SHP77 (cell line): ENCODE data around the gene CAMK2G.
"Not testable (repeated sequence)": the region's sequence is repeated elsewhere in the genome, so short reads cannot be mapped to it uniquely, and the experiment has no call there.

ENCODE experiments used
- DNase-seq, 2 experiments: peaks; one replicate each; lab custom pipeline; 2025; lab: John Stamatoyannopoulos, UW

Gene CAMK2G

DNA sequence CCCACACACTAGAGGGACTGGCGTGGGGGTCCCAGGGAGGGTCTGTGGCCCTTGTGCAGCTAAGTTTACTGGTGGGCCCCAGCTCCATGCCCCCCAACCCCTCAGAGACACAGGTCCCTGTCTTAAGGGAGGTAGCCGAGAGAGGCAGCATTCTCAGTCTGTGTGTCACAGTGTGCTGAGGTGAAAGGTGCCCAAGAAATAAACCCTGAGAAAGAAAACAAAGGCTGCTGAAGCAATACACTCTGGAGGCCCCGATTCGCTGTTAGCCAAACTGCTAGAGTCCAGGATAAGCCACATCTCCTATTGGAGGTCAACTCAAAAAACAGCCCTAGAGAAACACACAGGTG, 34.3 kb downstream of the CAMK2G start:
- no peak for DNase-seq

DNA sequence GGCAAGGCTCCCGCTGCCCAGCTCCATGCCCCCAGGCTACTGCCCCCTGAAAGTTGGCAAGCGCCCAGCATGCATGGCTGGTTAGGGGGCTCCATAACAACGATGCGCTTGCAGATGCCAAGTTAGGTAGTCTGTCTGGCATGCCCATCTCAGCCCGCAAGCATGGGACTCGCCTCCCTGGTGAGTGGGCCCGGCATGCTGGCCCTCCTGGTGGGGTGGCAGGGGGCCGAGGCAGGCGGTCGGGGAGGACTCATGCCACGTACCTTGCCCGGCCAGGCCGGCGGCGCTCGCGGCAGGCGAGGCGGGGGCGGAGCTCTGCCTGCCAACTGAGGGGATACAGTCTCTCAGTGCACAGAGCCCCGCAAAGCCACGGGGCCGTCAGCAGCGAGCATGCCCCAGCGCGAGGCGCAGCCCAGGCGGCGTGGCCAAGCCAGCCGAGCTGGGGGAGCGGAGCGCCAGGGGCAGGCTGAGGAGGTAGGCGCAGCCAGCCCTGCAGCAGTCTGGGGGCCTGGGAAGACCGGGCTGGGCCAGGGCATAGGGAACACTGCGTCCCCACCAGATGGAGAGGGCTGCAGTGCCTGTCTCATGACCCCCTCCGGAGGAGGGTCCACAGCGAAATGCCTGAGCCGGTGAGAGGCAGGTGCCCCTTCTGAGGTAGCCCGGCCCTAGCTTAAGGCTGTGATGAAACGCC, 34.9 kb downstream of the CAMK2G start:
- no peak for DNase-seq

DNA sequence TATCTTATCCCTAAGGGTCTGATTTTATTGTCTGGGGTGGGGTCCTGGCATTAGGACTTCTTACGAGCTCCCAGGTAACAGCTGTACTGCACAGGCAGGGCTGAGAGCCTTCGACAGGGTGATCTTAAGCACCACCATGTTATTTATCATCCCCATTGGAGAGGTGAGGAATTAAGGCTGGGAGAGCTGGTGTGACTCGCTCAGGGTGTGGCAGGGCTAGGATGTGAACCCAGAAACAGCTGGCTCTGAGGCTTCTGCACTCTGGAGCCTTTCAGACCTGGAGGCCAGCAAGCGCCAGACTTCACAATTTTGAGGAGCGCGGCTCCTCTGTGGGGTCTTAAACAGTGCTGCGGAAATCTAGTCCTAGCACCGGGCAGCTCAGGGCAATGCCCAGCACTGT, 35.5 kb downstream of the CAMK2G start:
- no peak for DNase-seq

DNA sequence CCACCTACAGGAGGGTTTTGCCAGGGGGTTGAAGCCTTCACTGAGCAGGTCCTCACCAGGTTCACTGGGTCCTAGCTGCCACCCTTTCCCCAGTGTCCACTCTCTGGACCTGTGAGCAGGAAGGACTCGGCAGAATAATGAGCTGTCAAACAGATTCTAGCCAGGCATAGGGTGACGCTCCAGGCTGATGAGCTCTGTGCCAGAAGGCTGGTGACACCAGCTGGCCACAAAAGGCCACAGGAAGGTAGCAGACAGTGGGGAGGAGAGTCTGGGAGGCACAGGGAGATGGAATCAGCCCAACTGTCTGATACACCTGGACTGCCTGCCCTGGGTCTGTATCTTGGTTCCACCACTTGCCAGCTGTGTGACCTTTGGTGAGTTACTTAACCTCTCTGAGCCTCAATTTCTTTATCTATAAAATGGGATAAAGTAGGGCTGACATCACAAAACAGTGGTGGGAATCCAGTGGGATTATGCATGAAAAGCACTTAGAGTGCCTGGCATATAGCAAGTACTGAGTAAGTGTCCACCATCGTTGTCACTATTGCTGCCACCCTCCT, 36.3 kb downstream of the CAMK2G start:
- DNase-seq = no peak

DNA sequence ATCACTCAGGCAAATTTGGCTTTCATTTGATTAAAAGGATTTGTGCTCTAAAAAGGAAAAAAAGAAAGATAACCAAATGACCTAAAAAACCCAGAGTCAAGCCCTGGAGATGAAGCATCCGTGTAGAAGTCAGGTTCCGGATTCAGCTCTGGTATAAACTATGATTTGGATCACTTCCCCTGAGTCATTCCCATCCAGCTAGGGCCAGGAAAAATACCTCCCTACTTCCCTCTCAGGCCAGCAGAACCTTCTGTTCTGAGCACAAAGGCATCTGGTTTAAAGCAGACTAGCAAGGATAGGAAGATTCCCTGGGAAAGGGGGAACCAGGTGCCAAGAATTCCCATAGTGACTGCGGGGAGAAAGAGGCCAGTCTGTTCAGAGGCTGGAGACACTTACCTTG, 37.3 kb downstream of the CAMK2G start:
- no peak for DNase-seq

DNA sequence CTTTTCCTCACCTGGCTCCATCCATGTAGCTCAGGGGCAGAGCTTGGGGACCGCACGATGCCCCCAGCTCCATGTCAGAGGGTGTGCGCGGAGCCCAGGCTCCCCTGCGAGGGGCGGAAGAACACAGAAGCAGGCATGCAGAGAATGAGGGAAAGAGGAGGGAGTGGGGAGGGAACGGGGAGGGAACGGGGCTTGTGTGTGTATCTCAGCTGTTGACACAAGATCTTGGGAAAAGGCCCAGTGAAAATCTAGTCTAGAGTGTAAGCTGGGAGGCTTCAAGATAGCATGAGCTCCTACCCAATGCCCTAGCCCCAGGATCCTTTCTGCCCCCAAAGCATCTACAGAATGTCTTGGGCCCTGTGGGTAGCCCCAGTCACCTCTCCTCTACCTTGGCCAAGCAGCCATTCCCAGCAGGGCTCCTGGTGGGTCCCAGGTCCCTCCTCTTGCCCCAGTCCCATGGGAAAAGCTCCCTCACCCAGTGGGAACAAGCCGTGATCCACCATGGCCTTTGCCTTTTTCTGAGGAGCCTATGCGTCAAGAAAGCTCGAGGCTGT, 37.9 kb downstream of the CAMK2G start:
- no peak for DNase-seq

DNA sequence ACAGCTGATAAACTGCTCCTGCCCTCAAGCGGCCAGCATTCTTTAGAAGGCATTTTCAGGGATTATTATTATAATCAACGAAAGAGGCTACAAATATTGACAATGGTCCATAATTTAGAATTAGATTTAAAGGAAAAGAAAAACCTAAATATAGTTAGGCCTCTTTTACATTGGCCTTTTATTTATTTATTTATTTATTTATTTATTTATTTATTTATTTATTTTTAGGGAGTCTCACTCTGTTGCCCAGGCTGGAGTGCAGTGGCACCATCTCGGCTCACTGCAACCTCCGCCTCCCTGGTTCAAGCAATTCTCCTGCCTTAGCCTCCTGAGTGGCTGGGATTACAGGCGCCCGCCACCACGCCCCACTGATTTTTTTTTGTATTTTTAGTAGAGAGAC, 45.3 kb downstream of the CAMK2G start:
- DNase-seq = not testable (repeated sequence)

DNA sequence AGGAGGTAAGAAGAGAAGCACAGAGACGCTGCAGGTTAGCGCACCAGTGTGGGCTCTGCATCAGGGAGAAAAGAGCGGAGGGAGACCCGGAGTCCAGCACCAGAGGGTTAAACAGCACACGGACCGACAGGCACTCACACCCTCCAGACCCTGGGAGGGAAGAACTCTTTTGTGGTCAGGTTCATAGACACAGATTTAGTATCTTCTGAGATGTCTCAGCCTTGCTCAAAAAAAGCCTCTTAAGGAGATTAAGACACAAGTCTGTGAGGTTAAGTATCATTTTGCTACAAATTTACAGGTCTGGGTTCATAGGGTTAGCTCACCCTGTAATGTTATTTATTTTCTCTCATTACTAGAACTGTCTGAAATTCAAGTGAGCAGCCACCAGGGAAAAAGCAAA, 46.2 kb downstream of the CAMK2G start:
- DNase-seq = no peak

DNA sequence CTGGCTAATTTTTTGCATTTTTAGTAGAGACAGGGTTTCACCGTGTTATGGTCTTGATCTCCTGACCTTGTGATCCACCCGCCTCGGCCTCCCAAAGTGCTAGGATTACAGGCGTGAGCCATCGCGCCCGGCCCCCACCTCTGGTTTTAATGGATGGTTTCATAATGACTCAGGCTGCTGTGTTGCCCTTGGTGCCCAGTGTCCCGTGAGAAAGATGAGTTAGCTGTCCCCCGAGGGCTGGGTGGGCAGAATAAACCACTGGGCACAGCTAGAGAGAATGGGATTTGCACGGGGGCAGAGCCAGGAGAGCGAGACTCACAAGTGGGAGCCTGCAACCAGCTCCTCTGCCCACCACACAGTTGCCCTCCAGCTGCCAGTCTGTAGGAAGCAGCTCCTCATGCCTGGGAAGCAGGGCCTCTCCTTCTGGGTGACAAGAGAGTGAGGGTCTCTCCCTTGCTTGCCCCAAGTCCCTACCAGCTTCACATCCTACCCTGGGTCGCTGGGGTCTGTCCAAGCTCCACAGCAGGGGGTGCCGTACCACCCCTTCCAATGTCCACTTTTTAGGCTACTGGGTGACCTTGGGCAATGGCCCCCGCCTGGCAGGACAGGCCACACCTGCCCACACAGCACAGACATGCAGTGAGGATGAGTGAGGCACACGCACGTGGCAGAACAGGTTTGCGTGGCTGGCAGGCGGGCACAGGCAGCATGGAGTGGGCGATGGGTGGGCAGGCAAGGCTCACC, 46.8 kb downstream of the CAMK2G start:
- no peak for DNase-seq

DNA sequence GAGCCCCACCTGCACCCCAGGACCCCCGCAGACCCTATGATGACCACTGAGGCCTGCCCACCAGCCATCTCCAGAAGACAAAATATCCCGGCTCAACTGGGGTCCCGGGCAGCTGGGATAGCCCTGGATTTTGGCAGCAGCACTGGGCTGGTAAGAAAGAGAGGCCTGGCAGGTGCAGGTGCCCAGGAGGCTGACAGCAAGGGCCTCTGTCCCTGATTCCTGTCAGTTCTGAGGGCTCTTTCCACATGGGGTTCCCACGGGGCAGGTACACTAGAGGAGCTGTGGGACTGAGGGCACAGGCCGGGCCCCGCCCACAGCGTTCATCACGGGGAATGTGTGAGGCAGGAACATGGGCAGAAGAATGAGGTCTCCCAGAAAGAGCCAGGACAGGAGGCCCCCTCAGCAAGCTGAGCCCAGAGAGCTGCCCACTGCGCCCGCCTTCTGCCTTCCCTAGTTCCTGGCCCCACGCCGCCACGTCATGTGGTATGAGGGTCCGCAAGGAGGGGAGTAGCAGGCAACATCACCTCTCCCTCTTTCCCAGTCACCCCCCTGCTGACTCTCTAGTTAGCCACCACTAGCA, 50.1 kb downstream of the CAMK2G start:
- DNase-seq = no peak

DNA sequence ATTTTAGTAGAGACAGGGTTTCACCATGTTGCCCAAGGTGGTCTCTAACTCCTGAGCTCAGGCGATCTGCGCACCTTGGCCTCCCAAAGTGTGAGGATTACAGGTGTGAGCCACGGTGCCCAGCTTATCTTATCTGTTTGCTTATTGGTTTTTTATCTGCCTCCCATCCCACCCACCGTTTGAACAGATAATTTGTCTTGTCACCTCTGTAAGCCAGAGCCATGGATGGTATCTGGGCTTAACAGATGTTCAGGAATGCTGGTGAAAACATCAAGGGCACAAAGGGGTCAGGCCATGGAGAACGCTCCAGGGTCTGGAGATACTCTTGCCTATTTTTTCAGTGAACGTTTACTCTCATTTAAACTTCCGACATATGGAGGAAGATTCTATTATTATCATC, 51.0 kb downstream of the CAMK2G start:
- DNase-seq = no peak

DNA sequence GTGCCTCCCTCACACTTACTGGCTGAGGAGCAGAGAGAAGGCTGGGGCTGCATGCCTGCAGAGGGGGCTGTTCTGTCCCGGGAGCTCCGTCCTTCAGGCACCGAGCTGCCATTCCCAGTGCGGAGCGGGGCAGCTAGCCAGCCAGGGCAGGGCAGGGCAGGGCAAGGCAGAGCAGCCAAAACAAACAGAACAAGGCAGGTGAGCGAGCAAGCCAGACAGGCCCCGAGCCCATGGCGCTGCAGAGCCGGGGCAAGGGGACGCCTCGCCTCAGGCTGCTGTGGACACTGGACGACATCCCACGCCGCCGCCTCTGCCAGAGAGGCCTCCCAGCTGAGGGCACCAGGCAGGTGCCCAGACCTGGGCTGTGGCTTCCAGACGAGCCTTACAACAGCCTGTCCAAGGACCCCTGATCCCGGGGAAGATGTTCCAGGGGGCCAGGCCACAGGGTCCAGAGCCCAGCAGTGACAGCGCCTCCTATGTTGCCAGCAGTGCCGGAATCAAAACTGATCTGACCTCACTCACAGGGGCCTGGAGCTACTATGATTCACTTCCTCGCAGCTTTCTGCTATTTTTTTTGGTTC, 54.8 kb downstream of the CAMK2G start:
- peak in 1 of 2 experiments; percentile 0 for DNase-seq

DNA sequence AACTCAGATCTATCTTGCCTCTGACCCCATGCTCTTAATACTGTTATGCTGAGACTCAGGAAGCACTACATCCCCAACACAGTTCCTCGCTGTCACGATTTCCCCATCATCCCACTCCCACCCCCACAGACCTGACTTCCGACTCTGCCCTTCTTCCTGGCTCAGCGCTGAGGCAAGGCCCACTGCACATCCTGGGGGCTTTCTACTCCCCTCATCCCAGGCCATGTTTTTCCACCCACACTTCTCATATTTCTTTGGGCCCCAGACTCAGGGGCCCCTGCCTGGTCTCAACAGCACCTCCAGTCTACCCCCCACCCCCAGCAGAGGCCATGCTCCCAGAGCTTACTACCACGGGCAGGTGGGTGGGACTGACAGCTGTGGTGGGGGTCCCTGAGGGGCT, 55.3 kb downstream of the CAMK2G start:
- no peak for DNase-seq

DNA sequence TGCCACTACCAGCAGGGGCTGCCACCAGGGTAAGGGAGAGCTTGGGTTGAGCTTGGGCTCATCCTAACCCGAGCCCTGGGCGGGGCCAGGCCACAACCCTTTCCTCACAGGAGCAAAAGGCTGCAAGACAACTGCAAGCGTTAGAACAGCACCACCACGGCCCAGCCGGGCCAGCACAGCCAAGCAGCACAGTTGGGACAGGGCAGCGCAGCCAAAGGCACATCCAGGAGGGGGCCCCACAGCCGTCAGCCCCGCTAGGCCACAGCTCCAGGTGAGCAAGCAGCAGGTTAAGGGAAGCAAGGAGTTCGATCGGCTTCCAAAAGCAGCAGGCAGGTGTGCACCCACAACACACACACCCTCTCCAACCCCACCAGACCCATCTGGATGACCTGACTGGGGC, 56.0 kb downstream of the CAMK2G start:
- DNase-seq = no peak

DNA sequence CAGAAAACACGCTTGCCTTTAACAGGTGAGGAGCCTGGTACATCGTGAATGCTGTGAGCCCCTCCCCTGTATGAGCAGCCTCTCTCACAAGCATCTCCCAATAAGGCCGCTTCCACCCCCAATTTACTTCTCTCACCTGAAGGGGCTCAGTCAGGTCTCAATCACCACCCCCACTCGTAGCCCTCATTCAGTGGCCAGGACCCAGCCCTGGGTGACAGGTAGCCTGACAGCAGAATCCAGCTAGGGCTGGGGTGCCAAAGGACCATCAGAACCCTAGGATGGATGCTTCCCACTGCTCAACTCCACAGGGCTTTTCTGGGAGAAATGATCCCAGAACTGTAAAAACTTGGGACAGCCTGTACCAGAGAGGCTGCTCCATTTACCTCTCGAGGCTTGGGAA, 56.5 kb downstream of the CAMK2G start:
- no peak for DNase-seq

DNA sequence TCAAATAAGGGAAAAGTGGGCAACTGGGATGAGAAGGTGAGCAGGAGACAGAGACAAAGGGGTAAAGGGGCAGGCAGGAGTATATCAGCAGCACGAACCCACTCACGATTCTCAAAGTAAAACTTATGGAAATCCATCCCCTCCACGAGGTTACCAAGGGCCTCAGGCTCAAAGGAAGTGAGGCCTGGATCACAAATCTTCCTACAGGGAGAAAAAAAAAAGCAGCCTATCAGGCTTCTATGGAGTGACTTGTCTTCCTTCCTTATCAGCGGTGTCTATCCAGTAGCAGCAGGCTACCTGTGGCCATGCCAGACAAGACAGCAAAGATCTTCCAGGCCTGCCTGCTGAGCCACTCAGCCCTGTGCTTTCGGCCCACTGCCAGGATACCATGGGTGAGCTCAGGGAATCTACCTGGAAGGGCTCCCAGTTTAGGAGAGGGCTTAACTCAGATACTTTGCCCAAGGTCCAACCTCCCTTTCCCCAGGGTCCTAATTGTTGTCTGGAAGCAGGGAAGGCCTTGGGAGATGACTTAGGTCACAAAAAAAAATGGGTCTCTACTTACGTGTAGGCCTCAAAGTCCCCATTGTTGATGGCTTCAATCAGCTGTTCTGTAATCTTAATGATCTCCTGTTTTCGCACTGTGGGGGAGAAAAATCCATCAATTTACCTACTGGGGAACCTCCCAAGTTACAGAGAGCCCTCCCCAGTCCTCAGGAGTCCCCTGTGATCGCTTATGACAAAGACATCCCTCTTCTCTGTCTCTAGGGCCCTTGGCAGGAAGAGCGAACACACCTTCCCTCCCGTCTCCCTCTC, 57.2 kb downstream of the CAMK2G start:
- no peak for DNase-seq

DNA sequence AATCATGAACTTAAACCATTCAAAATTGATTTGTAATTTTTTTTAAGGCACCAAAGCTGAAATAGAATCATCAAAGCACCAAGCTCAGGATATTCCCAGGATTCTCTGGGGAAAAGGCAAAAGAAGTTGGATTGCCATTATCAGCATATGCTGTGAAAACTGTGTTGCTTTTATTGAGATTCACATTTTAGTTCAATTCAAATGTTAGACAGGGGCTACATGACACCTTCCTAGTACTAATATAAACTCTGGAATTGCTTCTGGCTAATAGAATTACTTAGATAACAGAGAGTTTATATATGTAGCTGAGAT, 58.7 kb downstream of the CAMK2G start:
- DNase-seq = no peak

DNA sequence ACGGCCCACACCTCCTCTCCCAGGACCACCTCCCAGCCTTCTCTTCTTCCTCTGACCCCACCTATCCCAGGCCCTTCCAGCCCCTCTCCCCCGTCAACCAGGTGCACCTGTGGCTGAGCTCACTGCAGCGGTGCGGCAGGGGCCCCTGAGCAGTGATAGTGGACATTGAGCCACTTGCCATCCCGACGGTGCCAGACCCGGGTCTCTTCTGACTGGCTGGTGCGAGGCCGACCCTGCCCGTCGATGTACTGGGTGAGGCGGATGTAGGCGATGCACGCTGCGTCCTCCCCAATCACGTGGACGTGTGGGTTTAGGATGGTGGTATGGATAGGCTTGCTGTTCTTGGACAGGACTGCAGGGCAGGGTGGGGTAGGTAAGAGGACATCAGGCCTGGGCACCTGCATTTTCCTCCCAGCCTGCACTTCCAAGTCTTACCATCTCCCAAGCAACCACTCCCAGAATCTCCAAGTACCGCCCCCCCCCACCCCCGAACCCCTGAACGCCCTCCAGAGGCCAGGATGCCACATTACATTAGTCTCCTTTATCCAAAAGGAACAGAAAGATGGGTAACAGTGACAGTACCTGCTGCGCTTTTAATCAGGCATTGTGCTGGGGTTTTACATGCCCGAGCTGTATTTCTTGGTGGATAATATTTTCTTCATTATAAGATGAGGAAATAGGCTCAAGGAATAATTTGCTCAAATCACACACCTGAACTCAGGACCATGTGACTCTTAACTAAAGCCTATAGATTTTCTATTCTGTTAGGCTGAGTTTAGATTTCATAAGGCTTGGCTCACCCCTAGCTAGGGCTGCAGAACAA, 59.2 kb downstream of the CAMK2G start:
- no peak for DNase-seq

DNA sequence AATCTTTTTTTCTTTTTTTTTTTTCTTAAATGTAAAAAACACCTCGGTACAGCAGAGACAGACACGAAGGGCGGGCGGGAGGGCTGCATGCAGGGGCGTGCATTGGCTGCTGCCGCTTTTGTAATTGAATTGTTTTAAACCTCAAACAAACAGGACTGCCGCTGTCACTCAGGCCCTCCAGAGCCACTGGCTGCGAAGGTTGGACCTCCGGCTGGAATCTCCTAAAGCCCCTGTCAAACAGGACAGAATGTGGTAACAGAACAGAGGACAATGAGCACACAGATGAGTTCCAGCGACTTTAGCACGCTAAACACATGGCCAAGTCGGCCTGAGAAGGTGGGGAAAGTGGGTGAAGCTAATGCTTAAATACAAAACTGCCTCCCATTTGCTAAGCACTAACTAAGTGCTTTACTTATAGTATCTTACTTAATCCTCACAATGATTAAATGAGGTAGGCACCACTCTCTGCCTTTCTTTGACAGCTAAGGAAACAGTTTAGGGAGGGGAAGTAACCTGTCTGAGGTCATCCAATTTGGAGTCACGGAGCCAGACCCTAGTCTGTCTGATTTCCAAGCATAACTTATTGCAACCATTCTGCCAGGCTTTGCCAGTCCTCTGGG, 60.0 kb downstream of the CAMK2G start:
- DNase-seq = no peak

DNA sequence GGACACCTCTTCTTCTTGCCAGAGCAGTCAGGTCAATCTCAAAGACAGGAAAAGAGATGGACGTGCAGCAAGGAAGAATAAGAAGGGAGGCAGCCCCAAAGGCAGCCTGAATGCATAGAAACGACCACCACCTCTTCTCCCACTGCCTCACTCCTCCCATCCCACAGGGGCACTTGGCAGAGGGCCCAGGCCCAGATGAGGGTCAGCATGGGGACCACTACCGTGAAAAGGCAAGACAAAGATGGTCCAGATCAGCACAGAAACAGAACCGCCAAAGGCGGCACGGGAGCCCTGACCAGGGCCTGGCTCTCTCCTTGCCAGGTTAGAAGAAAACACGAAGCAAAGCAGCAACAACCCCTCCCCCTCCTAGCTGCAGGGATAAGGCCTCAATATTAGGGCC, 61.0 kb downstream of the CAMK2G start:
- DNase-seq = no peak

DNA sequence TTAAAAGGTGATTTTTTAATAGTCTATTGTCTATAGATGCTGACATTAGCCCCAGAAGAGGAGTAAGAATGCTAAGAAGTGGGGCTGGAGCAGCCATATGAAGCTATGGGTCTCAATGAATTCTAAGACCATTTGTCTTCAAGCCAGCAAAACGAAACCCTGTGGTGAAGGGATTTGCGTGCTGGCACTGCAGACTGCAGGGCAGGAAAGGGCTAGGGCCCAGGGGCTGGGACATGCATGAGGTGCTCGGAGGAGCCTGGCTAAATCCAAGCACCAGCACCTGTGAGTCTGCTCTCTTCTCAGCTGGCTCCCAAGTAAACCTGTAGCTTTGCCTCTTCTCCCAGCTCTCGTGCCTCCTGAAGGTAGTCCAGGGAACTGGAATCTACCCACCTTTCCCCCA, 61.7 kb downstream of the CAMK2G start:
- no peak for DNase-seq
